Measurements from ENCODE around the gene ACAT2. TPM values are rescaled to one million over a fixed set of nuclear protein-coding genes. Genes with fewer than 3 reads are reported as not detected.

Gene ACAT2
- total RNA-seq, 2 donors from 2014 or later = 26.9 to 34.6 TPM

DNA sequence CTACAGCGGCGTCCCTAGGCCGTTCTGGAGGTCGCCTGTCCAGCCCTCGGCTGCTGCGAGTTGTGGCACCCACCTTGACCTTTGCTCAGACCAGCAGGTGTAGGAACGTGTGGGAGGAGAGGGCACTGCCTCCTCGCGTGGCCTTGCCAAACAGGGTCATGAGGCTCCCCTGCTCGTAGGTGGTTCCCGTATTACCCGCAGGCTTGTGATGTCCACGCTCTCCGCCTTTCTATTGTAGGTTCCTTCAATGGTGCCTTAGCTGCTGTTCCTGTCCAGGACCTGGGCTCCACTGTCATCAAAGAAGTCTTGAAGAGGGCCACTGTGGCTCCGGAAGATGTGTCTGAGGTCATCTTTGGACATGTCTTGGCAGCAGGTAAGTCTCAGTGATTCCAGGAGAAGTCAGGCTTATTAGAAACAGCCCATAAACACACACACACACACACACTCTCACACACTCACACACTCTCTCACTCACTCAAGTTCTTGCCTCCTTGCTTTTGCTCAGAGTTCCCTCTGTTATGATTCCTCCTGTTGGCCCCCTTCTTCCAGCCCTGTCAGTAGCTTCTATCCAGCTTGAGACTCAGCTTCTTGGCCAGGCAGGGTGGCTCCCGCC, 942 bp downstream of the ACAT2 start:
- peaks cover 24% of the 10 kb centered on the region for H3K4me1 Mint-ChIP-seq
- DNase-seq (peak; percentile 20 to 32 (median 23)), ATAC-seq (peak; percentile 29)
- H3K4me3 Mint-ChIP-seq = peak overlapping the region; percentile 92
- H3K27me3 Mint-ChIP-seq = no peaks in the 10 kb centered on the region
- peaks cover 3% of the 10 kb centered on the region for H3K36me3 Mint-ChIP-seq (ENCODE audit: low read depth)
- peak overlapping the region; percentile 99 for H3K27ac Mint-ChIP-seq
- no peaks in the 10 kb centered on the region for H3K9me3 ChIP-seq (ENCODE audit: control insufficient read depth, low read length, poor library complexity, severe bottlenecking)

- Mint-ChIP-seq H3K27me3 (no peaks in the 10 kb centered on the region), H3K4me3 (no peak overlapping the region), H3K36me3 (ENCODE audit: low read depth) (peaks cover 4% of the 10 kb centered on the region), H3K4me1 (peaks cover 7% of the 10 kb centered on the region), H3K27ac (no peak overlapping the region)
- ATAC-seq = no peak
- DNase-seq = no peak
- H3K9me3 ChIP-seq (ENCODE audit: control insufficient read depth, low read length, poor library complexity, severe bottlenecking) = no peaks in the 10 kb centered on the region
Measured at GRCh38 chr6:159766906-159767305, 5.1 kb downstream of the ACAT2 start.

- no peaks in the 10 kb centered on the region for H3K4me1 Mint-ChIP-seq
Measured at GRCh38 chr6:159769470-159769869, 7.6 kb downstream of the ACAT2 start.

GRCh38 chr6:159772196-159772595, 10.4 kb downstream of the ACAT2 start:
- H3K9me3 ChIP-seq (ENCODE audit: control insufficient read depth, low read length, poor library complexity, severe bottlenecking) = no peaks in the 10 kb centered on the region
- ATAC-seq = no peak
- Mint-ChIP-seq H3K36me3 (ENCODE audit: low read depth) (peaks cover 4% of the 10 kb centered on the region), H3K27me3 (no peaks in the 10 kb centered on the region), H3K4me3 (no peak overlapping the region), H3K4me1 (no peaks in the 10 kb centered on the region), H3K27ac (no peak overlapping the region)
- DNase-seq = no peak

More at GRCh38 chr6:159769470-159769869, 7.6 kb downstream of the ACAT2 start:
- Mint-ChIP-seq H3K27ac (no peak overlapping the region), H3K4me3 (no peak overlapping the region), H3K36me3 (ENCODE audit: low read depth) (peaks cover 4% of the 10 kb centered on the region), H3K27me3 (no peaks in the 10 kb centered on the region)
- DNase-seq (no peak), ATAC-seq (no peak)
- no peaks in the 10 kb centered on the region for H3K9me3 ChIP-seq (ENCODE audit: control insufficient read depth, low read length, poor library complexity, severe bottlenecking)

DNA sequence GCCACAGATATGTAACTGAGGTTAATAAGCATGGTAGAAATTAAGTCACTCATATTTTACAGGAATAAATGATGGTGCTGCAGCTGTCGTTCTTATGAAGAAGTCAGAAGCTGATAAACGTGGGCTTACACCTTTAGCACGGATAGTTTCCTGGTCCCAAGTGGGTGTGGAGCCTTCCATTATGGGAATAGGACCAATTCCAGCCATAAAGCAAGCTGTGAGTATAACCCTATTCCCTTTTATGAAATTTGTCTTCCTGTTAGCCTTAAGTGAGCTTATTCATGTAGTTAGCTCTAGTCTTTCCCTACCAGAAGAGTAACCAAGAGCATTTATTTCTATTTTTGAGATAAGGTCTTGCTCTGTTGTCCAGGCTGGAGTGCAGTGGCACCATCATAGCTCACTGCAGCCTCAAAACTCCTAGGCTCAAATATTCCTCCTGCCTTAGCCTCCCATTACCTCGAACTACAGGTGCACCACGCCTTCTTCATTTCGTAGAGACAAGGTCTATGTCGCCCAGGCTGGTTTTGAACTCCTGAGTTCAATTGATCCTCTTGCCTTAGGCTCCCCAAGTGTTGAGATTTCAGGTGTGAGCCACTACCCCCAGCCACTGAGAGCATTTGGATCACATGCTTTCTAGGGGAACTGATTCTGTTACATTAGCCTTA, 15.5 kb downstream of the ACAT2 start:
- ATAC-seq (no peak), DNase-seq (no peak)
- Mint-ChIP-seq H3K27me3 (no peaks in the 10 kb centered on the region), H3K36me3 (ENCODE audit: low read depth) (peaks cover 5% of the 10 kb centered on the region), H3K4me3 (no peak overlapping the region), H3K4me1 (peaks cover 12% of the 10 kb centered on the region), H3K27ac (no peak overlapping the region)
- no peaks in the 10 kb centered on the region for H3K9me3 ChIP-seq (ENCODE audit: control insufficient read depth, low read length, poor library complexity, severe bottlenecking)

- DNase-seq (no peak), ATAC-seq (no peak)
- H3K27me3 Mint-ChIP-seq = no peaks in the 10 kb centered on the region
- H3K9me3 ChIP-seq (ENCODE audit: control insufficient read depth, low read length, poor library complexity, severe bottlenecking) = no peaks in the 10 kb centered on the region
- peaks cover 11% of the 10 kb centered on the region for H3K36me3 Mint-ChIP-seq (ENCODE audit: low read depth)
- H3K27ac Mint-ChIP-seq = no peak overlapping the region
- H3K4me3 Mint-ChIP-seq = peak overlapping the region; percentile 41
- peaks cover 19% of the 10 kb centered on the region for H3K4me1 Mint-ChIP-seq
Measured at GRCh38 chr6:159778131-159778530, 16.3 kb downstream of the ACAT2 start.

- Mint-ChIP-seq H3K27me3 (no peaks in the 10 kb centered on the region), H3K4me1 (peaks cover 21% of the 10 kb centered on the region), H3K36me3 (ENCODE audit: low read depth) (peaks cover 11% of the 10 kb centered on the region), H3K27ac (no peak overlapping the region), H3K4me3 (peak overlapping the region; percentile 41)
- no peaks in the 10 kb centered on the region for H3K9me3 ChIP-seq (ENCODE audit: control insufficient read depth, low read length, poor library complexity, severe bottlenecking)
- DNase-seq (no peak), ATAC-seq (no peak)
Measured at GRCh38 chr6:159778542-159779103, 16.8 kb downstream of the ACAT2 start.

DNA sequence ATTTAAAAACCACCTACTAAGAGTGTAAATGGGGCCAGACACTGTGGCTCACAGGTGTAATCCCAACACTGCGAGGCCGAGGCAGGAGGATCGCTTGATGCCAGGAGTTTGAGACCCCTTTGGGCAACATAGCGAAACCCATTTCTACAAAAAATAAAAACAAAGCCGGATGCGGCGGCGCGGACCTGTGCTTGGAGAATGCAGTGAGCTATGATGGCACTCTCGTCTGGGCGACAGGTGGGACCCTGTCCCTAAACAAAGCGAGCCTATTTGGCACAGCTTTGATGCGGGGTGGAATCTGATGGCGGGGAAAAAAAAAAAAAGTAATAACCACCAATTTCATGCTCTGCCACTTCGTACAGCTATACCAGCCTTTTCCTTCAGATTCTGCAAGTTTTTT, 26.4 kb downstream of the ACAT2 start:
- H3K4me3 Mint-ChIP-seq = peak overlapping the region; percentile 98
- no peak for DNase-seq
- H3K27me3 Mint-ChIP-seq = no peaks in the 10 kb centered on the region
- H3K27ac Mint-ChIP-seq = peak overlapping the region; percentile 97
- H3K36me3 Mint-ChIP-seq (ENCODE audit: low read depth) = peaks cover 2% of the 10 kb centered on the region
- no peak for ATAC-seq
- H3K9me3 ChIP-seq (ENCODE audit: control insufficient read depth, low read length, poor library complexity, severe bottlenecking) = no peaks in the 10 kb centered on the region
- H3K4me1 Mint-ChIP-seq = peaks cover 43% of the 10 kb centered on the region

DNA sequence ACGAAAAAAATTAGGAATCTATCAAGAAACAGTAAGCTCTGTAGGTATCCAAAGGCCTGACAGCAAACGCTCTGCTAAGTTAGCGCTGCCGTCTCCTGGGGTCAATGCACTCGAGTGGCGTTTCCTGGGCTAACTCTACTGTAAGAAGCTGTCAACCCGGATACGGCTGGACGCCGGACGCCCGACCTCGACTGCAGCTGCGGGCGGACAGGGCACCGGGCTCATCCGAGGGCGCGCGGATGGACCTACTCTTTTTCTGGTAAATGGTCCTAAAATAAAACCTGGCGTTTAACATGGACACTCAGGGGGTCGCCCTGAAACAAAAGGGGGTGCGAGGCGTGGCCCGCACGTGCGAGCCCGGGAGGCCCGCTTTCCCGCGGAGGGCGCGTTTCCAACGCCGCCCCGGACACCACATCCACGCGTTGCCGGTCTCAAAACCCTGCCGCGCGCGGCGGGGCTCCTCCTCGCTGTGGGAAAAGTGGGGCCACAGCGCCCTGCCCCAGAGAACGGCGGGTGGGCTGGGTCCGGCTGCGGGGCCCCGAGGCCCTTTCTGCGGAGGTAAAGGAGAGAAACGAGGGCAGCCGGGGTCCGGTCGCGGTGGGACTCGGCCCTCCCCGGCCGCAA, 27.0 kb downstream of the ACAT2 start:
- H3K27ac Mint-ChIP-seq = peak overlapping the region; percentile 97
- no peaks in the 10 kb centered on the region for H3K9me3 ChIP-seq (ENCODE audit: control insufficient read depth, low read length, poor library complexity, severe bottlenecking)
- H3K36me3 Mint-ChIP-seq (ENCODE audit: low read depth) = peaks cover 2% of the 10 kb centered on the region
- DNase-seq = peak in 2 of 3 donors; percentile 10 to 14
- H3K4me3 Mint-ChIP-seq = peak overlapping the region; percentile 98
- peaks cover 39% of the 10 kb centered on the region for H3K4me1 Mint-ChIP-seq
- ATAC-seq = no peak
- H3K27me3 Mint-ChIP-seq = no peaks in the 10 kb centered on the region

GRCh38 chr6:159789377-159790148, 27.7 kb downstream of the ACAT2 start, which contains the start of gene TCP1:
TCP1 (minus strand) TSS chr6:159789602; CDS start chr6:159789468, 134 bp downstream.
- Mint-ChIP-seq H3K36me3 (ENCODE audit: low read depth) (peaks cover 2% of the 10 kb centered on the region), H3K27me3 (no peaks in the 10 kb centered on the region), H3K4me1 (peaks cover 41% of the 10 kb centered on the region), H3K27ac (peak within 1 kb of the TSS; percentile 97), H3K4me3 (peak within 1 kb of the TSS; percentile 98)
- ATAC-seq (peak; percentile 86), DNase-seq (peak; percentile 93 to 98 (median 93))
- no peaks in the 10 kb centered on the region for H3K9me3 ChIP-seq (ENCODE audit: control insufficient read depth, low read length, poor library complexity, severe bottlenecking)

DNA sequence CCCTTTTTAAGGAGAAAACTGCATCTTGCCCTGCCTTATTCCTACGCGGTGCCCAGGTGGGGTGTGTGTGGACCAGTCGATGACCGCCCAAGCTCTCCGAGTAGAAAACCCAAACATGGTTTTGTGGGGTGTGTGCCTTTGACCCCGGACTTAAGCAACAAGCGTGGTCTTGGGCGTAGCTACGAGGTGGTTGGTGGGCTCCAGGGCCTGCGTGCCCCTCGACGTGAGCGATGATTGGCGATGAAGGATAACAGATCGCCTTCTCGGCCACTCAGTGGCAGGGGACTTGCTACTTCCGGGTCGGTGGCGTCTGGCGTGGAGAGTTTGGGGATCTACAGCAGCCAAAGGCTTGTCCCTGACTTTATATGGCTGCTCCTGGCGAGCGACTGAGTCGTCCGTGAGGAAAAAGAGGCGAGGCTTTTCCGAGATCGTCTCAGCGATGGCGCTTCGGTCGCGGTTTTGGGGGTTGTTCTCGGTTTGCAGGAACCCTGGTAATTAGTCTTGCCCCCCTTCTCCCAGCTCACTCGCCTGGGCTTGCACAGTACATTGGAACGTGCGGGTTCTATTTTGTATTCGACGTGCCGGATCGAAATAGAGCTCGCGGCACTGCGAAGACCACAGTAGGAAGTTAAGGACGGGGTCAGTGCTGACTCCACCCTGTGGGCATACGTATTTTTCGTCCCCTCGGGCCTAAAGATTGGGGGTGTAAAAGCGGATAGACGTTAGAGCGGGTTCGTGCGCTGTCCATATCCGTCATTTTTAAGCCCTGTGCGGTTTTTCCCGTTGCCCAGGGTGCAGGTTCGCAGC, 28.5 kb downstream of the ACAT2 start, which contains the start of gene MRPL18:
Gene MRPL18, plus strand, starts transcription at position 319 of the 807 bp plus-strand sequence. Its CDS starts 121 bp downstream, at position 440.
- H3K27ac Mint-ChIP-seq = peak within 1 kb of the TSS; percentile 97
- DNase-seq (peak; percentile 65 to 83 (median 75)), ATAC-seq (peak; percentile 77)
- H3K27me3 Mint-ChIP-seq = no peaks in the 10 kb centered on the region
- H3K9me3 ChIP-seq (ENCODE audit: control insufficient read depth, low read length, poor library complexity, severe bottlenecking) = no peaks in the 10 kb centered on the region
- peak within 1 kb of the TSS; percentile 98 for H3K4me3 Mint-ChIP-seq
- H3K4me1 Mint-ChIP-seq = peaks cover 44% of the 10 kb centered on the region
- H3K36me3 Mint-ChIP-seq (ENCODE audit: low read depth) = peaks cover 2% of the 10 kb centered on the region
